ENCODE results near the gene GABRR2. TPM values are rescaled to one million over a fixed set of nuclear protein-coding genes. Genes with fewer than 3 reads are reported as not detected.

GABRR2 gene
- total and polyA plus RNA-seq, 2 of the 4 experiments (the other 2 are of a cell fraction) = 0.26 TPM; not detected in 1

DNA sequence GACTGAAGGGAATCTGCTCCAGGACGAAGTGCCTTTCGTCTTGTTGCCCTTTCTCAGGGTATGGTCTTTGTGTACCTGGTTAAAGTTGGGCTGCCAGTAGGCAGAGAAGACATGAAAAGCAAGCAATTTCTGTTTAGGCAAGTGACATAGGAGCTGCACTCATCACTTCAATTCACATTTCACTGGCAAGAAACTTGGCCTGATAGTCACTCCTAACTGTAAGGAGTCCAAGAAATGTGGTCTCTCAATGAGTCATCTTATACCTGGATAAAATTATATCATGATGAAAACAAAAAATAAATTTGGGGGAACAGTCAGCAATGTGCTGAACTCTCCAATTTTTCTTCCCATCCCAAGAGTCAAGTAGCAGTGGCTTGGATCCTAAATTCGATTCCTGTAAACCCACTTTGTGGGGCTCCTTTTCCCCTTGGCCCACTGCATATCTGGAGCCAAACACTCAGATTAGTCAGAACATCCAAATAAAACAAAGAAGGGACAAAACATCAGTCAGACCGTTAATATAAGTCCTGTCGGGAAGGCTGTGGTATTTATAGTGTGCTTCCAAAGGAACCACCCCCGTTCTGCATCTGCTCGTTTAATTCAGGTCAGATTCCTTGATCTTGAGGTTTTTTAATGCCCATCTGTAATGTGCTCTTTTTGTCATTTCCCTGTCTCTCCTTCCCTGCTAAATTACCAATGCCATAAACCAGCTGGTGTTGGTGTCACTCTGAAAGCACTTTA is 93.0 kb downstream of the GABRR2 start:
- Histone ChIP-seq H2BK120ac (ENCODE audit: low read depth, low read length) (no peak overlapping the region), H4K91ac (ENCODE audit: insufficient read depth, low read depth, low read length) (no peak overlapping the region), H4K8ac (ENCODE audit: low read depth in 2 of 2, low read length in 2 of 2) (no peak overlapping the region), H2BK15ac (ENCODE audit: low read depth, low read length) (no peak overlapping the region), H2AK9ac (replicated peaks; ENCODE audit: low read depth, low read length, poor library complexity) (no peak overlapping the region), H3K27me3 (ENCODE audit: control insufficient read depth, insufficient read depth, low read length) (peaks cover 2% of the 10 kb centered on the region), H3K18ac (ENCODE audit: low read depth, low read length) (no peak overlapping the region), H3K4ac (ENCODE audit: low read depth, low read length) (no peak overlapping the region), H4K5ac (ENCODE audit: low read depth, low read length) (no peak overlapping the region), H4K20me1 (ENCODE audit: insufficient read depth, low read length) (no peaks in the 10 kb centered on the region), H3K9me3 (ENCODE audit: control insufficient read depth, insufficient read depth, low read length) (no peaks in the 10 kb centered on the region), H2BK5ac (ENCODE audit: low read depth, low read length, poor library complexity, severe bottlenecking) (no peak overlapping the region), H3K36me3 (ENCODE audit: control insufficient read depth, insufficient read depth, low read length) (no peaks in the 10 kb centered on the region), H2BK20ac (ENCODE audit: low read depth, low read length) (no peak overlapping the region), H3K56ac (ENCODE audit: extremely low read depth, insufficient read depth, low read length) (no peak overlapping the region), H3K79me1 (ENCODE audit: low read depth in 1 of 2, low read length in 2 of 2) (no peaks in the 10 kb centered on the region), H2AFZ (replicated peaks; ENCODE audit: low read length, poor library complexity) (no peak overlapping the region), H3K9me1 (ENCODE audit: insufficient read depth, low read length) (no peaks in the 10 kb centered on the region), H3K9ac (ENCODE audit: low read depth, low read length) (no peak overlapping the region), H3K27ac (ENCODE audit: insufficient read depth, low read length) (no peak overlapping the region), H3K23ac (ENCODE audit: low read depth, low read length) (no peak overlapping the region), H3K4me2 (ENCODE audit: low read depth, low read length) (no peak overlapping the region), H3K14ac (replicated peaks; ENCODE audit: low read depth, low read length) (no peak overlapping the region), H2AK5ac (ENCODE audit: low read depth, low read length) (no peak overlapping the region), H3K4me1 (ENCODE audit: control insufficient read depth, insufficient read depth, low read length) (no peaks in the 10 kb centered on the region), H3K4me3 (ENCODE audit: insufficient read depth, low read depth, low read length) (no peak overlapping the region)
- CTCF ChIA-PET = no interaction called here
- DNase-seq = no peak
- dilution Hi-C loops (cut with HindIII; ENCODE audit: low sequenced_read_pairs, unreplicated experiment) (no loop called here), intact Hi-C loops (cut with micrococcal nuclease) (no loop called here), in situ Hi-C loops (cut with MboI; ENCODE audit: low sequenced_read_pairs) (no loop called here)
- WGBS, 2 experiments (ENCODE audit: extremely low coverage in 2 of 2, insufficient read length in 1 of 2) = no CpG with 5 or more reads among the region's 7 CpGs
- TF ChIP-seq RCOR1 (IDR thresholded peaks at IDR 0.05; ENCODE audit: insufficient replicate concordance, low read length) (no peak), RAD21 (IDR thresholded peaks at IDR 0.05; ENCODE audit: low read length) (no peak), NFE2L2 (IDR thresholded peaks at IDR 0.05; ENCODE audit: low read depth, low read length) (no peak), CHD1 (IDR thresholded peaks at IDR 0.05; ENCODE audit: low read depth, low read length) (no peak), CTCF (conservative IDR thresholded peaks at IDR 0.05; ENCODE audit: low read depth, low read length) (no peak), BHLHE40 (IDR thresholded peaks at IDR 0.05; ENCODE audit: low read depth, low read length) (no peak), MAZ (IDR thresholded peaks at IDR 0.05; ENCODE audit: borderline replicate concordance, low read depth, low read length) (no peak), MXI1 (IDR thresholded peaks at IDR 0.05; ENCODE audit: borderline replicate concordance, low read depth, low read length) (no peak), ELK1 (IDR thresholded peaks at IDR 0.05; ENCODE audit: borderline replicate concordance, low read depth, low read length) (no peak)
- TF ChIP-seq, protein P1, sequence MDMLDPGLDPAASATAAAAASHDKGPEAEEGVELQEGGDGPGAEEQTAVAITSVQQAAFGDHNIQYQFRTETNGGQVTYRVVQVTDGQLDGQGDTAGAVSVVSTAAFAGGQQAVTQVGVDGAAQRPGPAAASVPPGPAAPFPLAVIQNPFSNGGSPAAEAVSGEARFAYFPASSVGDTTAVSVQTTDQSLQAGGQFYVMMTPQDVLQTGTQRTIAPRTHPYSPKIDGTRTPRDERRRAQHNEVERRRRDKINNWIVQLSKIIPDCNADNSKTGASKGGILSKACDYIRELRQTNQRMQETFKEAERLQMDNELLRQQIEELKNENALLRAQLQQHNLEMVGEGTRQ (IDR thresholded peaks at IDR 0.05; ENCODE audit: low read depth, low read length) = no peak
- ATAC-seq (ENCODE audit: low read depth) = no peak
- BruUV-seq (replicated peaks) = no TSS peak
- POLR2A ChIA-PET (ENCODE audit: unreplicated experiment) = no interaction called here

Measured in IMR-90 (cell line).